ENCODE measurements around the gene KCTD16.

The KCTD16 gene

GRCh38 chr5:144336191-144336961 is 165.7 kb downstream of the KCTD16 start:
- Histone ChIP-seq H3K36me3 (ENCODE audit: control insufficient read depth in 2 of 2, insufficient read depth in 1 of 2, low read length in 2 of 2) (no peaks in the 10 kb centered on the region), H3K27ac (ENCODE audit: extremely low read depth, low read depth, low read length) (no peak overlapping the region), H3K9me3 (ENCODE audit: control insufficient read depth, insufficient read depth, low read depth, low read length) (no peaks in the 10 kb centered on the region), H3K4me1 (ENCODE audit: control insufficient read depth, insufficient read depth, low read length) (no peaks in the 10 kb centered on the region), H3K4me3 (ENCODE audit: low read depth, low read length) (no peak overlapping the region)
- ChIA-PET POLR2A (no interaction called here), CTCF (interaction anchor here (0.9 kb wide), 1 partner anchor 132 kb away, joined by 3 read pairs; no protein-coding TSS in a partner anchor)
- TF ChIP-seq MEIS1 (CRISPR knock-in tag; IDR thresholded peaks at IDR 0.05; ENCODE audit: borderline replicate concordance) (no peak), EGR2 (tag by site-specific recombination; IDR thresholded peaks at IDR 0.05; ENCODE audit: low read depth) (0 out of 2 replicates have a peak, but pooled peaks have one; percentile 24), ZFHX2 (tag by site-specific recombination; conservative IDR thresholded peaks at IDR 0.05) (0 out of 2 replicates have a peak, but pooled peaks have one; percentile 32)

- no peak overlapping the region for H3K4me3 ChIP-seq (ENCODE audit: low read depth, low read length)
- no peak overlapping the region for H3K27ac ChIP-seq (ENCODE audit: extremely low read depth, low read depth, low read length)
- TF ChIP-seq ZNF560 (tag by site-specific recombination; IDR thresholded peaks at IDR 0.05; ENCODE audit: borderline replicate concordance) (no peak), GFI1B (tag by site-specific recombination; IDR thresholded peaks at IDR 0.05) (no peak), MZF1 (tag by site-specific recombination; IDR thresholded peaks at IDR 0.05; ENCODE audit: borderline replicate concordance) (no peak), ZNF510 (tag by site-specific recombination; IDR thresholded peaks at IDR 0.05; ENCODE audit: insufficient replicate concordance) (no peak), ZNF280D (tag by site-specific recombination; IDR thresholded peaks at IDR 0.05) (no peak), IKZF3 (tag by site-specific recombination; IDR thresholded peaks at IDR 0.05) (no peak), SP3 (tag by site-specific recombination; IDR thresholded peaks at IDR 0.05) (no peak), ZNF18 (tag by site-specific recombination; IDR thresholded peaks at IDR 0.05) (no peak), ZNF274 (IDR thresholded peaks at IDR 0.05; ENCODE audit: low read length) (no peak), ZNF274 (tag by site-specific recombination; IDR thresholded peaks at IDR 0.05; ENCODE audit: borderline replicate concordance) (no peak), ZNF670 (tag by site-specific recombination; IDR thresholded peaks at IDR 0.05; ENCODE audit: low read depth) (no peak), ZNF626 (tag by site-specific recombination; IDR thresholded peaks at IDR 0.05) (no peak), ZNF423 (tag by site-specific recombination; IDR thresholded peaks at IDR 0.05) (no peak), ZNF266 (tag by site-specific recombination; IDR thresholded peaks at IDR 0.05; ENCODE audit: low read depth) (no peak), ZNF621 (tag by site-specific recombination; IDR thresholded peaks at IDR 0.05) (no peak), ZNF544 (tag by site-specific recombination; IDR thresholded peaks at IDR 0.05) (no peak)
- ChIA-PET CTCF (no interaction called here), POLR2A (no interaction called here)
- no peaks in the 10 kb centered on the region for H3K9me3 ChIP-seq (ENCODE audit: control insufficient read depth, insufficient read depth, low read depth, low read length)
- H3K36me3 ChIP-seq (ENCODE audit: control insufficient read depth in 2 of 2, insufficient read depth in 1 of 2, low read length in 2 of 2), result no peaks in the 10 kb centered on the region
- no peaks in the 10 kb centered on the region for H3K4me1 ChIP-seq (ENCODE audit: control insufficient read depth, insufficient read depth, low read length)
Observed at GRCh38 chr5:144352330-144352729, 181.7 kb downstream of the KCTD16 start.
